Ishikawa (cell line): ENCODE measurements around the gene IL20RB.

ENCODE experiments used
- CEBPB ChIP-seq: IDR thresholded peaks from 2 replicates; pipeline ENCODE4 v1.6.1; 2012
- CREB1 ChIP-seq: IDR thresholded peaks from 2 replicates; pipeline ENCODE4 v1.6.1; 2012; ENCODE audit warnings: low read depth
- EGR1 ChIP-seq: IDR thresholded peaks from 2 replicates; pipeline ENCODE4 v1.6.1; 2012
- EP300 ChIP-seq: IDR thresholded peaks from 2 replicates; pipeline ENCODE4 v1.6.1; 2012; ENCODE audit warnings: borderline replicate concordance
- FOXM1 ChIP-seq: IDR thresholded peaks from 2 replicates; pipeline ENCODE4 v1.6.1; 2012; ENCODE audit warnings: low read depth, borderline replicate concordance
- NFIC ChIP-seq: IDR thresholded peaks from 2 replicates; pipeline ENCODE4 v1.6.1; 2012
- RAD21 ChIP-seq: IDR thresholded peaks from 2 replicates; pipeline ENCODE4 v1.6.1; 2012; ENCODE audit warnings: low read depth
- TAF1 ChIP-seq: IDR thresholded peaks from 2 replicates; pipeline ENCODE4 v1.6.1; 2012; ENCODE audit warnings: low read depth, mild to moderate bottlenecking
- TCF12 ChIP-seq: IDR thresholded peaks from 2 replicates; pipeline ENCODE4 v1.6.1; 2012; ENCODE audit warnings: low read depth
- TEAD4 ChIP-seq: IDR thresholded peaks from 2 replicates; pipeline ENCODE4 v1.6.1; 2012
- USF1 ChIP-seq: IDR thresholded peaks from 2 replicates; pipeline ENCODE4 v1.6.1; 2012
- YY1 ChIP-seq: IDR thresholded peaks from 2 replicates; pipeline ENCODE4 v1.6.1; 2012; ENCODE audit warnings: low read depth
- ZBTB7A ChIP-seq: IDR thresholded peaks from 2 replicates; pipeline ENCODE4 v1.6.1; 2012; ENCODE audit warnings: low read depth
- TF ChIP-seq, protein P1 (sequence below): IDR thresholded peaks from 2 replicates; pipeline ENCODE4 v1.6.1; 2012; ENCODE audit warnings: low read depth, mild to moderate bottlenecking
- TF ChIP-seq, protein P2 (sequence below): IDR thresholded peaks from 2 replicates; pipeline ENCODE4 v1.6.1; 2012

Gene IL20RB

GRCh38 chr3:136954980-136955780, 2.6 kb upstream of the IL20RB start:
- TF ChIP-seq TCF12 (no peak), FOXM1 (no peak), CEBPB (no peak), USF1 (no peak), TAF1 (no peak), RAD21 (no peak), EGR1 (no peak), TEAD4 (no peak), ZBTB7A (no peak), YY1 (no peak), CREB1 (no peak), NFIC (no peak)
- TF ChIP-seq, protein P1, sequence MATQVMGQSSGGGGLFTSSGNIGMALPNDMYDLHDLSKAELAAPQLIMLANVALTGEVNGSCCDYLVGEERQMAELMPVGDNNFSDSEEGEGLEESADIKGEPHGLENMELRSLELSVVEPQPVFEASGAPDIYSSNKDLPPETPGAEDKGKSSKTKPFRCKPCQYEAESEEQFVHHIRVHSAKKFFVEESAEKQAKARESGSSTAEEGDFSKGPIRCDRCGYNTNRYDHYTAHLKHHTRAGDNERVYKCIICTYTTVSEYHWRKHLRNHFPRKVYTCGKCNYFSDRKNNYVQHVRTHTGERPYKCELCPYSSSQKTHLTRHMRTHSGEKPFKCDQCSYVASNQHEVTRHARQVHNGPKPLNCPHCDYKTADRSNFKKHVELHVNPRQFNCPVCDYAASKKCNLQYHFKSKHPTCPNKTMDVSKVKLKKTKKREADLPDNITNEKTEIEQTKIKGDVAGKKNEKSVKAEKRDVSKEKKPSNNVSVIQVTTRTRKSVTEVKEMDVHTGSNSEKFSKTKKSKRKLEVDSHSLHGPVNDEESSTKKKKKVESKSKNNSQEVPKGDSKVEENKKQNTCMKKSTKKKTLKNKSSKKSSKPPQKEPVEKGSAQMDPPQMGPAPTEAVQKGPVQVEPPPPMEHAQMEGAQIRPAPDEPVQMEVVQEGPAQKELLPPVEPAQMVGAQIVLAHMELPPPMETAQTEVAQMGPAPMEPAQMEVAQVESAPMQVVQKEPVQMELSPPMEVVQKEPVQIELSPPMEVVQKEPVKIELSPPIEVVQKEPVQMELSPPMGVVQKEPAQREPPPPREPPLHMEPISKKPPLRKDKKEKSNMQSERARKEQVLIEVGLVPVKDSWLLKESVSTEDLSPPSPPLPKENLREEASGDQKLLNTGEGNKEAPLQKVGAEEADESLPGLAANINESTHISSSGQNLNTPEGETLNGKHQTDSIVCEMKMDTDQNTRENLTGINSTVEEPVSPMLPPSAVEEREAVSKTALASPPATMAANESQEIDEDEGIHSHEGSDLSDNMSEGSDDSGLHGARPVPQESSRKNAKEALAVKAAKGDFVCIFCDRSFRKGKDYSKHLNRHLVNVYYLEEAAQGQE, result no peak
- TF ChIP-seq, protein P2, sequence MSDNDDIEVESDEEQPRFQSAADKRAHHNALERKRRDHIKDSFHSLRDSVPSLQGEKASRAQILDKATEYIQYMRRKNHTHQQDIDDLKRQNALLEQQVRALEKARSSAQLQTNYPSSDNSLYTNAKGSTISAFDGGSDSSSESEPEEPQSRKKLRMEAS, result no peak

DNA sequence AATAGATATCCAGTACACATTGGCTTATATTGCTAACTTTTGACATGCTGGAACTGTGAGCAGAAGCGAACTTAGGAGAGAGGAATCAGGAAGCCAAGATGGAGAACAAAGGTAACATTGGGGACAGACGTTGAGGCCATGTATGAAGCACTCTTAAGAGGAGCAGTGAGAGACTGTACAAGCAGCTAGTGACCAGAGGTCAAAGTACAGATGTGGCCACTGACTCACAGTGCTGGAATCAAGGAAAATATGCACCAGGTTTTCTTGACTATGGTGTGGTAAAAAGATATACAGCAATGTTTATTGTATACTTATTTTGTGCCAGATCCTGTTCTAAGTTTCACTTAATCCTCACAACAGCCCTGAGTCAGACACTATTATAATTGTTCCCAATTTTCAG, 2.0 kb upstream of the IL20RB start:
- TF ChIP-seq USF1, result no peak
- no peak for TF ChIP-seq FOXM1

GRCh38 chr3:136956971-136957370, 812 bp upstream of the IL20RB start:
- TF ChIP-seq EGR1, result no peak
- TF ChIP-seq YY1, result no peak
- no peak for TF ChIP-seq TAF1
- no peak for TF ChIP-seq CEBPB
- no peak for TF ChIP-seq CREB1
- TF ChIP-seq RAD21, result no peak
- TF ChIP-seq TCF12, result no peak
- TF ChIP-seq NFIC, result no peak
- TF ChIP-seq TEAD4, result no peak

DNA sequence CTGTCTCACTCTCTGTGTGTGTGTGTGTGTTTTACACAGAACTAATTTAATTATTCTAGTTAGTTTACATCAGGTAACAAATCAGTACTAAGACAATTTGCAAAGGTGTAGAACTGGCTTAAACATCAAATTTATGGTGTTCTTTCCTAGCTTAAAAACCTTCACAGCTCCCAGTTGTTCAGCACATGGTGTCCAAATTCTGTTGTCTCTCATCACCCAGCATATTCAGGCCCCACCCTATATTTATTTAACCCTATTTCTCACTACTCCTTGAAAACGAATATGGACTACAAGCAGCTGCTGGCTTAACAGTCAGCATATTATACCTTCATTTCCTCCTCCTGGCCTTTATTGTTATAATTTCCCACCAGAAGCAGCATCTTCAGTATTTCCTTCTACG, 1.2 kb downstream of the IL20RB start:
- TF ChIP-seq TCF12 (no peak), TAF1 (no peak), CEBPB (no peak), NFIC (no peak), EP300 (no peak), RAD21 (no peak), CREB1 (no peak), EGR1 (no peak), YY1 (no peak), USF1 (no peak), FOXM1 (no peak), TEAD4 (no peak), ZBTB7A (no peak)
- TF ChIP-seq, protein P1, result no peak
- TF ChIP-seq, protein P2, result no peak

GRCh38 chr3:136959599-136959998, 1.8 kb downstream of the IL20RB start:
- TF ChIP-seq USF1, result no peak
- TF ChIP-seq, protein P2, result no peak
- TF ChIP-seq EP300, result no peak
- no peak for TF ChIP-seq EGR1
